ENCODE data around the gene ECHDC3. TPM values are rescaled to one million over a fixed set of nuclear protein-coding genes. Genes with fewer than 3 reads are reported as not detected.

Gene ECHDC3
- total RNA-seq, 2 donors from 2014 or later, result 24.1 to 153 TPM

GRCh38 chr10:11754620-11755019 is 12.4 kb downstream of the ECHDC3 start:
- no peak for DNase-seq
- no peak overlapping the region for H3K27ac ChIP-seq
- peaks cover 24% of the 10 kb centered on the region for H3K4me1 ChIP-seq
- H3K9me3 ChIP-seq, result no peaks in the 10 kb centered on the region
- H3K4me3 ChIP-seq, result no peak overlapping the region
- 91 to 94% methylated on average over 4 of the region's 4 CpGs for WGBS, 2 donors
- intact Hi-C loops (cut with DNase I), result no loop called here
- ATAC-seq, result no peak
- TF ChIP-seq CTCF (IDR thresholded peaks at IDR 0.05) (no peak), POLR2A (IDR thresholded peaks at IDR 0.05) (no peak)
- H3K27me3 ChIP-seq, result no peaks in the 10 kb centered on the region
- H3K36me3 ChIP-seq (replicated peaks in 1 of 2; ENCODE audit: insufficient read depth in 1 of 2, low read depth in 2 of 2), result peaks cover 0 to 11% of the 10 kb centered on the region in 2 donors

DNA sequence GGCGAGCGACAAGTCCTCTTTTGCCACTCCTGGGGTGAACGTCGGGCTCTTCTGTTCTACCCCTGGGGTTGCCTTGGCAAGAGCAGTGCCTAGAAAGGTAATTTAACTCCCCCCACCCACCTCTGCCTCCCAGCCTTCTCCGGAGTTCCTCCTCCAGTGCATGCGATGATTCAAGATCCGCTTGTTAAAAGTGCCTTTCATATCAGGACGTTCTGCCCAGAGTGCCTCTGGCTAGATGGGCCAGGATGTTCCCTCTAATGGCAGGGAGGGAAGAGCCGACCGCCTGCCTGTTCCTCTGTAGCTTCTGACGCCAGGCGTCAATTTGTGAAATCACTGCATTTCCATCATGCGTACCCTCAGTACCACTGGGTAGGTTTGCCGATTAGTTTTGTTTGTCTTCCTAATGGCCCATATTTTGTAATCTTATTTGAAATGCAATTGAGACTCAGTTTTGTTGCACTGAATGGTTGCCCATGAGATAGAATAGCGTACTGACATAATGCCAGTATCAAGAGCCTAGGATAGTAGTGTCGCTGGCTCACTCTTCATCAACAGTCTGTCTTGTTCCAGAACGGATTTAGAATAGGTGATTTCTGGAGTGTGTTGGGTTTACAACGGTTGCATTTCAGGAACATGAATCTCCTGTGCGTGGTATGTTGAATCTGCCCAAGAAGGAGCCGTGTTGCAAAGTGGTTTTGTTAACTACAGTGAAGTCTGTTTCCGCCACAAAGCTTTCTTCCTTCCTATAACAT is 13.5 kb downstream of the ECHDC3 start:
- DNase-seq (no peak), ATAC-seq (no peak)

DNA sequence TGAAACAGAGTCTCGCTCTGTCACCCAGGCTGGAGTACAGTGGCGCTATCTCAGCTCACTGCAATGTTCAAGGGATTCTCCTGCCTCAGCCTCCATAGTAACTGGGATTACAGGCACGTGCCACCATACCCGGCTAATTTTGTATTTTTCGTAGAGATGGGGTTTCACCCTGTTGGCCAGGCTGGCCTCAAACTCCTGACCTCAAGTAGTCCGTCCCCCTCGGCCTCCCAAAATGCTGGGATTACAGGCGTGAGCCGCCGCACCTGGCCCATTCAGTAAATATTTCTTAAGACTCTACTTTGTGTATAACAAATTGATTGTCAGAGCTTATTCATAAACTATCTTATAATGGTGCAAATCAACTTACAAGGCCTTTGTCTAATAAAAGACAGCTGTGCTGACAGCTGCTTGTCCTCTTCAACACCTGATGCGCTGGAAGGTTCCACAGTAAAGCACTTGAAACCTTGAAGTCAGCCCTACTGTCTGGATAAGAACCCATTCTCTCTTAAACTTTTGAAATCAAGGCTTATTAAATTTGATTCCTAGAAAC is 14.7 kb downstream of the ECHDC3 start:
- Histone ChIP-seq H3K4me3 (no peak overlapping the region), H3K27ac (peak overlapping the region; percentile 55 to 87 (median 72)), H3K4me1 (peaks cover 24% of the 10 kb centered on the region), H3K36me3 (replicated peaks in 1 of 2; ENCODE audit: insufficient read depth in 1 of 2, low read depth in 2 of 2) (peaks cover 0 to 5% of the 10 kb centered on the region in 2 donors), H3K9me3 (no peaks in the 10 kb centered on the region), H3K27me3 (no peaks in the 10 kb centered on the region)
- TF ChIP-seq POLR2A (IDR thresholded peaks at IDR 0.05), result no peak
- no peak for TF ChIP-seq CTCF (IDR thresholded peaks at IDR 0.05)
- DNase-seq (no peak), ATAC-seq (no peak)
- intact Hi-C loops (cut with DNase I), result no loop called here
- 77 to 83% methylated on average over 11 of the region's 11 CpGs for WGBS, 2 donors

More for the DNA sequence above, 13.5 kb downstream of the ECHDC3 start:
- TF ChIP-seq CTCF (IDR thresholded peaks at IDR 0.05), result no peak
- no peak for TF ChIP-seq POLR2A (IDR thresholded peaks at IDR 0.05)
- Histone ChIP-seq H3K4me1 (peaks cover 24% of the 10 kb centered on the region), H3K9me3 (no peaks in the 10 kb centered on the region), H3K36me3 (replicated peaks in 1 of 2; ENCODE audit: insufficient read depth in 1 of 2, low read depth in 2 of 2) (peaks cover 0 to 7% of the 10 kb centered on the region in 2 donors), H3K27ac (no peak overlapping the region), H3K4me3 (no peak overlapping the region), H3K27me3 (no peaks in the 10 kb centered on the region)
- intact Hi-C loops (cut with DNase I), result no loop called here
- 87 to 90% methylated on average over 19 to 21 of the region's 21 CpGs for WGBS, 2 donors

GRCh38 chr10:11757454-11757820 is 15.3 kb downstream of the ECHDC3 start:
- peak overlapping the region; percentile 68 to 87 (median 78) for H3K27ac ChIP-seq
- 5 to 12% methylated on average over 3 of the region's 3 CpGs for WGBS, 2 donors

More at GRCh38 chr10:11757454-11757820, 15.3 kb downstream of the ECHDC3 start:
- peak; percentile 80 for ATAC-seq
- DNase-seq, result peak; percentile 65 to 90 (median 84)
- TF ChIP-seq POLR2A (IDR thresholded peaks at IDR 0.05), result no peak
- TF ChIP-seq CTCF (IDR thresholded peaks at IDR 0.05), result no peak
- Histone ChIP-seq H3K9me3 (no peaks in the 10 kb centered on the region), H3K36me3 (replicated peaks in 1 of 2; ENCODE audit: insufficient read depth in 1 of 2, low read depth in 2 of 2) (peaks cover 0 to 5% of the 10 kb centered on the region in 2 donors), H3K4me1 (peaks cover 24% of the 10 kb centered on the region), H3K4me3 (no peak overlapping the region), H3K27me3 (no peaks in the 10 kb centered on the region)
- intact Hi-C loops (cut with DNase I), result no loop called here
